Vagina (tissue), 2 donors: ENCODE measurements around the gene STOM. TPM values are rescaled to one million over a fixed set of nuclear protein-coding genes. Genes with fewer than 3 reads are reported as not detected.

Experiments
- DNase-seq, 2 donors: peaks; one replicate each; pipeline ENCODE4 v3.0.0-alpha.2; 2017; ENCODE audit errors: extremely low spot score in 2 of 2
- H3K27ac ChIP-seq: fragments of 200-600 bp; sonication (generic); one replicate; pipeline ENCODE4 v1.5.1; 2019
- H3K27me3 ChIP-seq: fragments of 200-600 bp; sonication (generic); one replicate; pipeline ENCODE4 v1.5.1; 2019
- H3K36me3 ChIP-seq, 2 donors: fragments of 200-600 bp; sonication (generic); one replicate each; pipeline ENCODE4 v1.5.1; 2017 to 2019
- H3K4me1 ChIP-seq: fragments of 200-600 bp; sonication (generic); one replicate; pipeline ENCODE4 v1.5.1; 2019
- H3K4me3 ChIP-seq, 2 donors: fragments of 200-600 bp; sonication (generic); 1 replicate in 1 of 2; 2 replicates in 1 of 2; pipeline ENCODE4 v1.5.1; 2016 to 2019
- H3K9me3 ChIP-seq: fragments of 200-600 bp; sonication (generic); one replicate; pipeline ENCODE4 v1.5.1; 2019
- POLR2A ChIP-seq, 2 donors: fragments of 450-650 bp; IDR thresholded peaks; one replicate each; pipeline ENCODE4 v1.6.1; 2017; ENCODE audit warnings: antibody characterized with exemption in 2 of 2, mild to moderate bottlenecking in 2 of 2, moderate library complexity in 2 of 2
- POLR2AphosphoS5 ChIP-seq, 2 donors: sonication (generic); formaldehyde crosslinking; IDR thresholded peaks; one replicate each; pipeline ENCODE4 v1.9.0; 2017; ENCODE audit warnings: antibody characterized with exemption in 2 of 2, mild to moderate bottlenecking in 2 of 2, low read depth in 1 of 2; ENCODE audit not compliant: insufficient read depth in 1 of 2
- intact Hi-C: fragments of 100-400 bp; cut with DNase I; formaldehyde crosslinking; loops from one replicate; pipeline ENCODE4 v1.15.1; 2023
- total RNA-seq: library from RNA; depleted of rRNA; stranded (reverse); fragments of >200 nt; gene quantifications from one replicate; pipeline ENCODE4 v1.2.3, GENCODE V29; 2016
- TF ChIP-seq, protein P1 (sequence below), 3 experiments: fragments of 450-650 bp in 2 of 3; fragments of 200-600 bp in 1 of 3; sonication (generic) in 1 of 3; IDR thresholded peaks; one replicate each; pipeline ENCODE4 v1.5.1; 2017 to 2019; ENCODE audit warnings: antibody characterized with exemption in 3 of 3, mild to moderate bottlenecking in 2 of 3, moderate library complexity in 2 of 3

Gene STOM
- total RNA-seq, 1 donor from 2014 or later: 263 TPM

DNA sequence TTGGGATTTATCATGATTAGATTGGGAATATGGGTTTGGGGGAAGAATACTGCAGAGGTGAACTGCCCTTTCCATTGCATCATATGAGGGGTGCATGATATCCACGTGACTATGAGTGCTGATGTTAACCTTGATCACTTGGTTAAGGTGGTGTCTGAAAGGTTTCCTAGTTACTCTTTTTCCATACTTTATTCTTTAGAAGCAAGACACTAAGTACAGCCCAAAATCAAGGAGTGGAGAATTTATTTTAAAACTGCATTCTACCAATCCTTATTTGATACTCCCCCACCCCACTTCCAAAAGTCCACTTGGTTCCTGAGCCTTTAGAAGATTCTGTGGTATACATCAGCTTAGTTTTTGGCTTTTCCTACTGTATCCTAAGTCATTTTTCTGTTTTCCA is 20.3 kb upstream of the STOM start:
- Histone ChIP-seq H3K9me3 (no peaks in the 10 kb centered on the region), H3K4me3 (no peak overlapping the region), H3K4me1 (no peaks in the 10 kb centered on the region), H3K36me3 (no peaks in the 10 kb centered on the region), H3K27me3 (no peaks in the 10 kb centered on the region), H3K27ac (no peak overlapping the region)
- intact Hi-C loops: no loop called here
- no peak for DNase-seq
- TF ChIP-seq POLR2A (IDR thresholded peaks at IDR 0.05): no peak
- TF ChIP-seq, protein P1, sequence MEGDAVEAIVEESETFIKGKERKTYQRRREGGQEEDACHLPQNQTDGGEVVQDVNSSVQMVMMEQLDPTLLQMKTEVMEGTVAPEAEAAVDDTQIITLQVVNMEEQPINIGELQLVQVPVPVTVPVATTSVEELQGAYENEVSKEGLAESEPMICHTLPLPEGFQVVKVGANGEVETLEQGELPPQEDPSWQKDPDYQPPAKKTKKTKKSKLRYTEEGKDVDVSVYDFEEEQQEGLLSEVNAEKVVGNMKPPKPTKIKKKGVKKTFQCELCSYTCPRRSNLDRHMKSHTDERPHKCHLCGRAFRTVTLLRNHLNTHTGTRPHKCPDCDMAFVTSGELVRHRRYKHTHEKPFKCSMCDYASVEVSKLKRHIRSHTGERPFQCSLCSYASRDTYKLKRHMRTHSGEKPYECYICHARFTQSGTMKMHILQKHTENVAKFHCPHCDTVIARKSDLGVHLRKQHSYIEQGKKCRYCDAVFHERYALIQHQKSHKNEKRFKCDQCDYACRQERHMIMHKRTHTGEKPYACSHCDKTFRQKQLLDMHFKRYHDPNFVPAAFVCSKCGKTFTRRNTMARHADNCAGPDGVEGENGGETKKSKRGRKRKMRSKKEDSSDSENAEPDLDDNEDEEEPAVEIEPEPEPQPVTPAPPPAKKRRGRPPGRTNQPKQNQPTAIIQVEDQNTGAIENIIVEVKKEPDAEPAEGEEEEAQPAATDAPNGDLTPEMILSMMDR (IDR thresholded peaks at IDR 0.05): no peak
- TF ChIP-seq POLR2AphosphoS5 (IDR thresholded peaks at IDR 0.05; ENCODE audit: insufficient read depth in 1 of 2, low read depth in 1 of 2): no peak

DNA sequence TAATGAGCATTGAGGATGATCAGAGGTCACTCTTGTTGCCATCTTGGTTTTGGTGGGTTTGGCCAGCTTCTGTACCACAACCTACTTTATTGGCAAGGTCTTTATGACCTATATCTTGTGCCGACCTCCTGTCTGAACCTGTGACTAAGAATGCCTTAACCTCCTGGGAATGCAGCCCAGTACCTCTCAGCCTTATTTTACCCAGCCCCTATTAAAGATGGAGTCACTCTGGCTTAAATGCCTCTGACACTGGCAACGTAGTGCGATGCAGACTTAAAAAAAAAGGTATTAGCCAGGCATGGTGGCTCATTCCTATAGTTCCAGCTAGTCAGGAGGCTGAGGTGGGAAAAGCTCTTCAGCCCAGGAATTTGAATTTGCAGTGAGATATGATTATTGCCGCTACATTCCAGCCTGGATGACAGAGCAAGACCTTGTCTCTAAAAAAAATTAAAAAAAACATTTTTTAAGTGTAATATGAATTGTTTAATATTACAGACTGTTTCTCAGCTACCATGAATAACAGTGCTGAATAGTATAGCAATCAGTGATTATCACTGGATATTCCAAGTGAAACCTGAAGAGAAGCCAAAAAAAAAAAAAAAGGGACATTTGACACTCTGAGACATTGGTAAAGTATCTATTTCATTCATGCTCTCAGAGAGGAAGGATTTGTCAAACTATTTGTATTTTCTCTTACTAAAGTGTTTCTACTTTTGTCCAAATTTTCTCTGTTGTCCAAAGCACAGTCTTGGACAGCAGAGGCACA is 18.3 kb upstream of the STOM start:
- intact Hi-C loops: no loop called here
- Histone ChIP-seq H3K27me3 (no peaks in the 10 kb centered on the region), H3K4me3 (no peak overlapping the region), H3K36me3 (no peaks in the 10 kb centered on the region), H3K27ac (no peak overlapping the region), H3K4me1 (no peaks in the 10 kb centered on the region), H3K9me3 (no peaks in the 10 kb centered on the region)
- DNase-seq: no peak
- TF ChIP-seq POLR2AphosphoS5 (IDR thresholded peaks at IDR 0.05; ENCODE audit: insufficient read depth in 1 of 2, low read depth in 1 of 2) (no peak), POLR2A (IDR thresholded peaks at IDR 0.05) (no peak)
- TF ChIP-seq, protein P1 (IDR thresholded peaks at IDR 0.05): no peak

DNA sequence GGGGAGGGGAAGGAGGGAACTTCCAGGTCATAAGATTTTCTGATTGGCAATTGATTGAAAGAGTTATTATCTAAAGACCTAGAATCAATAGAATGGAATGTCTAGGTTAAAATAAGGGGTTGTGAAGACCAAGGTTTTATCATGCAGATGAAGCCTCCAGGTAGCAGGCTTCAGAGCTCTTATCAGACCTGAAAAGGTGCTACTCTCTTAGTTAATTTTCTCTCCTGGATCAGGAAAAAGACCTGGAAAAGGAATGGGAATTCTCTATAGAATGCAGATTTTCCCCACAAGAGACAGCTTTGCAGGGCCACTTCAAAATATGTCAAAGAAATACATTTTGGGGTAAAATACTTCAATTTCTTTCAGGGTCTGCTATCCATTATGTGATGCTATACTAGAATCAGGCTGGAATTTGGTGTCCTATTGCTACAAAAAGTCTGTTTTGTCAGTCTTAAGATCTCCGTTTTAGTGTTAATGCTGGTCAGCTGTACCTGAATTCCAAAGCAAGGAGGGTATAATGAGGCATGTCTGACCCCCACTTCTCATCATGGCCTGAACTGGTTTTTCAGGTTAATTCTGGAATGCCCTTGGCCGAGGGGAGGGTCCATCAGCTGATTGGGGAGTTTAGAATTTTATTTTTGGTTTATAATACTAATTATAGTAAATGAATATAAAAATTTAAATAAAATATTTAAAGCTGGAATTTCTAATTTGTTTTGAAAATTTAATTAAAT is 16.6 kb upstream of the STOM start:
- Histone ChIP-seq H3K27me3 (no peaks in the 10 kb centered on the region), H3K9me3 (no peaks in the 10 kb centered on the region), H3K4me1 (no peaks in the 10 kb centered on the region), H3K4me3 (no peak overlapping the region), H3K27ac (no peak overlapping the region), H3K36me3 (no peaks in the 10 kb centered on the region)
- intact Hi-C loops: no loop called here
- TF ChIP-seq POLR2AphosphoS5 (IDR thresholded peaks at IDR 0.05; ENCODE audit: insufficient read depth in 1 of 2, low read depth in 1 of 2) (no peak), POLR2A (IDR thresholded peaks at IDR 0.05) (no peak)
- TF ChIP-seq, protein P1 (IDR thresholded peaks at IDR 0.05): no peak
- no peak for DNase-seq

DNA sequence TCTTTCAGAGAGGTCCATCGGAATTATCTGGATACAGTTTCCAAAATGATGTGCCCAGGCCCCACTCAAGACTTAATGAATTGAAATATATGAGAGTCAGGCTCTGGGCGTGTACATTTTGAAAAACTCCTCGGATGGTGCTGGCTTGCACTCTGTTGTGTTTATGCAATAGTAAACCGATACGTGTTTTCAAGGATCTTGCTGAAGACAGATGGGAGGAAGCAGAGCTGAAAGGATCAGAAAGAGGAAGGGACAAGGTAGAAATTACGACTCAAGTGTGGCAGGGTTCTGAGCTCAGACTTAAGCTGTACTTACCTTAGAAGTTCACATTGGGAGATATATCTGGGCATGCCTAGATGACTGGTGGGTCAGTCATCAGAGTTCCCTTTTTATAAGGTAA is 13.7 kb upstream of the STOM start:
- Histone ChIP-seq H3K9me3 (no peaks in the 10 kb centered on the region), H3K27me3 (no peaks in the 10 kb centered on the region), H3K36me3 (no peaks in the 10 kb centered on the region), H3K4me1 (no peaks in the 10 kb centered on the region), H3K4me3 (no peak overlapping the region), H3K27ac (no peak overlapping the region)
- no peak for TF ChIP-seq POLR2A (IDR thresholded peaks at IDR 0.05)
- no peak for TF ChIP-seq POLR2AphosphoS5 (IDR thresholded peaks at IDR 0.05; ENCODE audit: insufficient read depth in 1 of 2, low read depth in 1 of 2)
- TF ChIP-seq, protein P1 (IDR thresholded peaks at IDR 0.05): no peak
- intact Hi-C loops: no loop called here
- no peak for DNase-seq

DNA sequence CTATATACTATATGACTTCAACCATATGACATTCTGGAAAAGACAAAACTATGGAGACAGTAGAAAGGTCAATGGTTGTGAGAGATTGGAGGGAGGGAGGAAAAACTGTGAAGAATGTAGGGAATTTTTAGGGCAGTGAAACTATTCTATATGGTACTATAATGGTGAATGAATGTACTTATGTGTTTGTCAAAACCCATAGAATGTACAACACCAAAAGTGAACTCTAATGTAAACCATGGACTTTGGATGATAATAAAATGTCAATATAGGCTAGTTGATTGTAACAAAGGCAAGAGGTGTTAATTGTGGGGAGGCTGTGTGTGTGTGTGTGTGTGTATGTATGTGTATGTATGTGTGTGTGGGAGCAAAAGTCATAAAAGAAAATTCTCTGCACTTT is 10.8 kb upstream of the STOM start:
- DNase-seq: no peak
- Histone ChIP-seq H3K4me1 (no peaks in the 10 kb centered on the region), H3K4me3 (no peak overlapping the region), H3K36me3 (no peaks in the 10 kb centered on the region), H3K9me3 (no peaks in the 10 kb centered on the region), H3K27ac (no peak overlapping the region), H3K27me3 (no peaks in the 10 kb centered on the region)
- TF ChIP-seq POLR2AphosphoS5 (IDR thresholded peaks at IDR 0.05; ENCODE audit: insufficient read depth in 1 of 2, low read depth in 1 of 2) (no peak), POLR2A (IDR thresholded peaks at IDR 0.05) (no peak)
- TF ChIP-seq, protein P1 (IDR thresholded peaks at IDR 0.05): no peak
- intact Hi-C loops: no loop called here
